A549 (cell line): Measurements from ENCODE around the gene FIGN. TPM values are rescaled to one million over a fixed set of nuclear protein-coding genes. Genes with fewer than 3 reads are reported as not detected.

Experiments used
- ATAC-seq, 2 experiments: fragments of 200-7000 bp in 1 of 2; fragments of >200 bp in 1 of 2; cut with Nextera tagmentation in 1 of 2; cut with Tn5 transposase in 1 of 2; 3 replicates each; pipeline versions ENCODE4 v1.8.0 to v1.9.1; 2018 to 2020; ENCODE audit warnings: mild to moderate bottlenecking in 1 of 2, moderate library complexity in 1 of 2
- CTCF ChIA-PET: fragments of 300-600 bp; sonication (Branson Sonifier 250); formaldehyde crosslinking; extraction: SDS; loops from one replicate; lab custom pipeline; 2021; ENCODE audit warnings: antibody characterized with exemption, inconsistent platforms; lab: Yijun Ruan, JAX
- POLR2A ChIA-PET: fragments of 350-600 bp; formaldehyde crosslinking; extraction: SDS; loops from one replicate; lab custom pipeline; 2021; ENCODE audit warnings: antibody characterized with exemption, inconsistent platforms; lab: Yijun Ruan, JAX
- DNase-seq, 2 experiments: peaks; one replicate each; pipeline versions ENCODE4 v3.0.0 to v3.0.0-alpha.2; 2011 to 2016; ENCODE audit warnings: low read depth in 1 of 2, low spot score in 1 of 2
- FAIRE-seq: peaks from 2 replicates; lab custom pipeline; 2011; peaks lifted over from hg19 to GRCh38; lab: Jason Lieb, UNC
- H3K27ac ChIP-seq, 2 experiments: fragments of >200 bp; sonication (Bioruptor Twin); formaldehyde crosslinking; 3 replicates each; pipeline ENCODE4 v1.5.1; 2016 to 2017
- H3K4me1 ChIP-seq: fragments of >200 bp; sonication (Bioruptor Twin); formaldehyde crosslinking; 3 replicates; pipeline ENCODE4 v1.6.1; 2016
- H3K4me2 ChIP-seq: fragments of >200 bp; sonication (Bioruptor Twin); formaldehyde crosslinking; 3 replicates; pipeline ENCODE4 v1.6.1; 2016
- H3K4me3 ChIP-seq: fragments of >200 bp; sonication (Bioruptor Twin); formaldehyde crosslinking; 3 replicates; pipeline ENCODE4 v1.5.1; 2016
- H3K9me3 ChIP-seq: fragments of >200 bp; sonication (Bioruptor Twin); formaldehyde crosslinking; 3 replicates; pipeline ENCODE4 v1.6.1; 2016
- BCL3 ChIP-seq: fragments of >200 bp; sonication (Bioruptor Twin); formaldehyde crosslinking; IDR thresholded peaks from 3 replicates; pipeline ENCODE4 v1.6.1; 2016
- CBX2 ChIP-seq: fragments of 200-600 bp; sonication (generic); IDR thresholded peaks from 2 replicates; pipeline ENCODE4 v1.6.1; 2016; ENCODE audit warnings: low read depth, mild to moderate bottlenecking, borderline replicate concordance
- CBX8 ChIP-seq: fragments of 200-600 bp; sonication (generic); IDR thresholded peaks from 2 replicates; pipeline ENCODE4 v1.6.1; 2016
- CHD2 ChIP-seq: fragments of 150-350 bp; IDR thresholded peaks from 2 replicates; pipeline ENCODE4 v1.6.1; 2014; ENCODE audit warnings: low read length; ENCODE audit not compliant: partially characterized antibody
- EHF ChIP-seq: fragments of 250-450 bp; sonication (Bioruptor Pico); IDR thresholded peaks from 2 replicates; pipeline ENCODE4 v1.5.0; 2020; ENCODE audit warnings: mild to moderate bottlenecking
- GATA3 ChIP-seq: IDR thresholded peaks from 2 replicates; pipeline ENCODE4 v1.6.1; 2012; ENCODE audit warnings: borderline replicate concordance
- HEYL ChIP-seq: fragments of 250-450 bp; sonication (Bioruptor Pico); IDR thresholded peaks from 2 replicates; pipeline ENCODE4 v1.8.0; 2021; ENCODE audit warnings: mild to moderate bottlenecking, moderate library complexity
- HOXA7 ChIP-seq: fragments of 250-450 bp; sonication (Bioruptor Pico); IDR thresholded peaks from 2 replicates; pipeline ENCODE4 v1.5.0; 2020; ENCODE audit warnings: mild to moderate bottlenecking, moderate library complexity
- HOXB13 ChIP-seq: fragments of 250-450 bp; sonication (Bioruptor Pico); IDR thresholded peaks from 2 replicates; pipeline ENCODE4 v1.5.0; 2020; ENCODE audit warnings: low read depth, mild to moderate bottlenecking, moderate library complexity
- JUN ChIP-seq, 2 experiments: fragments of >200 bp; sonication (Bioruptor Twin); formaldehyde crosslinking; IDR thresholded peaks; 2 replicates in 1 of 2; 3 replicates in 1 of 2; pipeline ENCODE4 v1.6.1; 2016 to 2017
- MAFK ChIP-seq: fragments of 450-650 bp; IDR thresholded peaks from 2 replicates; pipeline ENCODE4 v1.6.1; 2014; ENCODE audit not compliant: partially characterized antibody
- MAZ ChIP-seq: fragments of 150-350 bp; IDR thresholded peaks from 2 replicates; pipeline ENCODE4 v1.6.1; 2014; ENCODE audit warnings: antibody characterized with exemption, low read depth, low read length, borderline replicate concordance
- MYC ChIP-seq: IDR thresholded peaks from 2 replicates; pipeline ENCODE4 v1.6.1; 2012; ENCODE audit warnings: mild to moderate bottlenecking, inconsistent platforms, low read length, improper control_type of control experiment, borderline replicate concordance
- NFE2L2 ChIP-seq: fragments of 150-350 bp; conservative IDR thresholded peaks from 2 replicates; pipeline ENCODE4 v1.6.1; 2014; ENCODE audit warnings: low read length
- RAD21 ChIP-seq, 2 experiments: fragments of >200 bp in 1 of 2; sonication (Bioruptor Twin) in 1 of 2; formaldehyde crosslinking in 1 of 2; IDR thresholded peaks in 1 of 2; conservative IDR thresholded peaks in 1 of 2; 2 replicates in 1 of 2; 3 replicates in 1 of 2; pipeline ENCODE4 v1.6.1; 2012 to 2018; ENCODE audit warnings: inconsistent platforms in 1 of 2
- RFX5 ChIP-seq: fragments of 450-650 bp; IDR thresholded peaks from 2 replicates; pipeline ENCODE4 v1.7.1; 2014; ENCODE audit warnings: antibody characterized with exemption, mild to moderate bottlenecking, moderate library complexity
- SMC3 ChIP-seq: fragments of >200 bp; sonication (Bioruptor Twin); formaldehyde crosslinking; IDR thresholded peaks from 3 replicates; pipeline ENCODE4 v1.6.1; 2018; ENCODE audit warnings: inconsistent platforms
- TFCP2L1 ChIP-seq: fragments of 250-450 bp; sonication (Bioruptor Pico); IDR thresholded peaks from 2 replicates; pipeline ENCODE4 v1.5.0; 2021; ENCODE audit warnings: mild to moderate bottlenecking
- TP53 ChIP-seq: fragments of 250-450 bp; sonication (Bioruptor Pico); IDR thresholded peaks from 2 replicates; pipeline ENCODE4 v1.5.0; 2021; ENCODE audit warnings: mild to moderate bottlenecking, moderate library complexity
- WGBS: methylation state at CpG from one replicate; pipeline ENCODE4 v1.1.6; 2017; ENCODE audit errors: missing lambda C conversion rate; 5-methylcytosine and 5-hydroxymethylcytosine counted together
- polyA plus RNA-seq, 4 experiments: library from polyadenylated mRNA; depleted of rRNA in 3 of 4; stranded (reverse); fragments of >200 nt; fragmentation: RNase III in 1 of 4; extraction: RNeasy Plus Mini Kit Qiagen cat#74134 plus additional on column Dnase treatment in 1 of 4; gene quantifications; 2 replicates in 3 of 4; 3 replicates in 1 of 4; pipeline ENCODE4 v1.2.3, GENCODE V29; 2011 to 2017
- TF ChIP-seq, protein P1 (sequence below): fragments of 450-650 bp; IDR thresholded peaks from 2 replicates; pipeline ENCODE4 v1.6.1; 2014; ENCODE audit warnings: antibody characterized with exemption

FIGN gene
- polyA plus RNA-seq, 2 of the 4 experiments (the other 2 are of a cell fraction): 1.9 to 3.8 TPM

DNA sequence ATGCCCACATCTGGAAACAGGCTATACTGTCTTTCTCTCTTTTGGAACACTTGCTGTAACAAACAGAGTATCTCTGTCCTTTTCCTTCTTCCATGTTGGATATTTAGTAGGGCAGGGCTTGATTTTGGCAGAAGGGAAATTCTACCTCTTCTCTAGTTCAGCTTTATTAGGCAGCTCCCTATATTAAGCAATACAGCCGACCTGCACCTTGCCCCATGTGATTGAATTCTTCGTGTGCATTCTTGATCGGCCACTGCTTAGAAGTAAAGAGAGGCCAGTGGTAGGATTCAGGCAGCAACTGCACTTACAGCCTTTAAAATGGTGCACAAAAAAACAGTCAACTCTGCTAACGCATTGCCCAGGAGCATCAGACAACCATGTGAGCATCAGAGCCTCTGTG lies 31.3 kb upstream of the FIGN start (continued):
- TF ChIP-seq BCL3: no peak

DNA sequence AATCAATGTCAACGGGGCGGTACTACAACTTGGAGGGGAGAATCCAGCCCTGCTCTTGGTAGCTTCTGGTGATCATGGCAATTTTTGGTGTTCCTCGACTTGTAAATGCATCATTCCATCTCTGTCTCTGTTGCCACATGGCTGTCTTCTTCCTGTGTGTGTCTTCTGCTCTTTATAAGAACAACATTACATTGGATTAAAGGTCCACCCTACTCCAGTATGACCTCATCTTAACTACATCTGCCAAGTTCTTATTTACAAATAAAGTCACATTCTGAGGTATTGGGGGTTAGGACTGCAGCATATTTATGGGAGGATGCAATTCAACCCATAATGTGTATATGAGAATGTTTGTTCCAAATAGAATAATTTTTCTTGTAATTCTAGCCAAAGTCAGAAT lies 28.8 kb upstream of the FIGN start:
- no peak for ATAC-seq
- FAIRE-seq: no peak
- no peak overlapping the region for H3K27ac ChIP-seq
- no peaks in the 10 kb centered on the region for H3K4me1 ChIP-seq
- CTCF ChIA-PET: interaction anchor here (0.7 kb wide), 1 partner anchor 637 kb away, joined by 3 read pairs; no protein-coding TSS in a partner anchor
- no peak for TF ChIP-seq EHF (CRISPR knock-in tag)
- H3K9me3 ChIP-seq: no peaks in the 10 kb centered on the region
- no peak overlapping the region for H3K4me3 ChIP-seq
- no peak overlapping the region for H3K4me2 ChIP-seq
- POLR2A ChIA-PET: no interaction called here
- no peak for DNase-seq
- 60% methylated on average over 3 of the region's 3 CpGs for WGBS

GRCh38 chr2:163759013-163759412 lies 23.2 kb upstream of the FIGN start:
- 51% methylated on average over 2 of the region's 2 CpGs for WGBS
- Histone ChIP-seq H3K4me1 (no peaks in the 10 kb centered on the region), H3K4me3 (no peak overlapping the region), H3K27ac (no peak overlapping the region), H3K4me2 (no peak overlapping the region), H3K9me3 (no peaks in the 10 kb centered on the region)
- POLR2A ChIA-PET: no interaction called here
- DNase-seq (no peak), ATAC-seq (no peak), FAIRE-seq (no peak)
- CTCF ChIA-PET: interaction anchor here (0.6 kb wide), 1 partner anchor 23 kb away, joined by 3 read pairs; the partner anchor contains the start of gene FIGN
- TF ChIP-seq CBX2 (no peak), TFCP2L1 (CRISPR knock-in tag) (no peak), RAD21 (conservative IDR thresholded peaks at IDR 0.05 in 1 of 2, IDR thresholded peaks at IDR 0.05 in 1 of 2) (no peak), CHD2 (no peak), CBX8 (no peak), GATA3 (no peak), SMC3 (no peak), MYC (no peak), JUN (IDR thresholded peaks at IDR 0.05) (no peak), NFE2L2 (no peak), MAFK (no peak), TP53 (CRISPR knock-in tag) (no peak), HEYL (no peak)
- TF ChIP-seq, protein P1, sequence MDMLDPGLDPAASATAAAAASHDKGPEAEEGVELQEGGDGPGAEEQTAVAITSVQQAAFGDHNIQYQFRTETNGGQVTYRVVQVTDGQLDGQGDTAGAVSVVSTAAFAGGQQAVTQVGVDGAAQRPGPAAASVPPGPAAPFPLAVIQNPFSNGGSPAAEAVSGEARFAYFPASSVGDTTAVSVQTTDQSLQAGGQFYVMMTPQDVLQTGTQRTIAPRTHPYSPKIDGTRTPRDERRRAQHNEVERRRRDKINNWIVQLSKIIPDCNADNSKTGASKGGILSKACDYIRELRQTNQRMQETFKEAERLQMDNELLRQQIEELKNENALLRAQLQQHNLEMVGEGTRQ: no peak

GRCh38 chr2:163757814-163758213 lies 22.0 kb upstream of the FIGN start:
- Histone ChIP-seq H3K27ac (no peak overlapping the region), H3K9me3 (no peaks in the 10 kb centered on the region), H3K4me2 (no peak overlapping the region), H3K4me1 (no peaks in the 10 kb centered on the region), H3K4me3 (no peak overlapping the region)
- ChIA-PET POLR2A (no interaction called here), CTCF (no interaction called here)
- no peak for FAIRE-seq
- 39% methylated on average over 1 of the region's 1 CpG for WGBS
- ATAC-seq: no peak
- no peak for TF ChIP-seq HOXA7 (CRISPR knock-in tag)
- TF ChIP-seq CBX2: no peak
- TF ChIP-seq MAZ: no peak
- no peak for TF ChIP-seq HOXB13 (CRISPR knock-in tag)
- no peak for TF ChIP-seq RFX5
- DNase-seq: no peak
